Keratinocyte (primary cell): ENCODE data around the gene CAMP.

Source experiments
- CTCF ChIP-seq, 3 experiments: IDR thresholded peaks in 1 of 3; conservative IDR thresholded peaks in 1 of 3; optimal IDR thresholded peaks in 1 of 3; 2 replicates in 2 of 3; 3 replicates in 1 of 3; pipeline versions ENCODE3 to v1.5.1; 2011; ENCODE audit warnings: low read length in 3 of 3, mild to moderate bottlenecking in 3 of 3, moderate library complexity in 2 of 3, control low read depth in 1 of 3, inconsistent platforms in 1 of 3; ENCODE audit not compliant: insufficient read depth in 2 of 3; ENCODE audit errors: extremely low read depth in 1 of 3
- EZH2 ChIP-seq: IDR thresholded peaks from one replicate; pipeline ENCODE4 v1.6.1; 2012; ENCODE audit warnings: inconsistent platforms, mild to moderate bottlenecking, low read length, moderate library complexity

DNA sequence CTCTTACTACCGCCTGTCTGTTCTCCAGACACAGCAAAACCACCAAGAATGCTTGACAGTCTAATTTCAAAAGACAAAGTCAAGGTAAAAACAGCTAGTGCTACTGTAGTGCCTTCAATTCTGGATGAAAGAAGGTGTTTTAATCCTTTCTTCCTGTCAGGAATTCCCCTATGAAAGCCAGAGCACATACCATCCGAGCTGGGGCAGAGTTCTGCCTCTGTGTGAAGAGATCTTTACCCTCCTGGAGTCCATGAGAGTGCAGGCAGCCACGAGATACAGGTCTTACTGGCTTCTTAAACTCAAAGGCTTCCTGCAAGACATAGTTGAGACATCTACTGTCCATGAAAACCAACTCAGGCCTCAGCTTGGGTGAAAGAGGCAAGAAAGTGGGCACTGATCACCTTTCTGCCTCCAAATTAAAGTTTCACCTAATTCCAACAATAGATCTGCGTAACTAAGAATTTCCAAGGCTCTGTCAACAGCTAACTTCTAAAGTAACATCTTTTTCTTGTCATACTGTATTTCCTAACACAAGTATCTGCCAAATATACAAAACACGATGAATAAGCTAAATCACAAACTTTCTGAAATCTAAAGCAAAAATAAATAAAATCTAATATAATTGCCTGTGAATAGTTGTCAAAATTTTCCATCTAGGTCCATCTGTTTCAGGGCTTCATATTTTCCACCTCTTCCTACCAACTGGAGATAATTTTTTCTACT, 42.6 kb upstream of the CAMP start:
- TF ChIP-seq CTCF (optimal IDR thresholded peaks at IDR 0.05 in 1 of 3, IDR thresholded peaks at IDR 0.05 in 1 of 3, conservative IDR thresholded peaks at IDR 0.05 in 1 of 3; ENCODE audit: extremely low read depth in 1 of 3, insufficient read depth in 2 of 3, low read length in 3 of 3) (no peak), EZH2 (no peak)
